ENCODE results near the gene APBA1.

GRCh38 chr9:69382135-69382534 lies 290.0 kb downstream of the APBA1 start:
- TF ChIP-seq REST (IDR thresholded peaks at IDR 0.05; ENCODE audit: insufficient read depth in 1 of 2, low read depth in 2 of 2, low read length in 2 of 2) = no peak
- no peak for TF ChIP-seq POLR2AphosphoS5 (IDR thresholded peaks at IDR 0.05; ENCODE audit: low read depth, low read length)
- no peak for TF ChIP-seq SIN3A (IDR thresholded peaks at IDR 0.05; ENCODE audit: borderline replicate concordance, insufficient read depth, low read length)
- TF ChIP-seq TAF1 (IDR thresholded peaks at IDR 0.05; ENCODE audit: borderline replicate concordance, insufficient read depth, low read length) = no peak

Measured in PFSK-1 (cell line).